ENCODE measurements around the gene SYNDIG1.

Gene SYNDIG1

GRCh38 chr20:24473435-24474223 lies 4.2 kb downstream of the SYNDIG1 start:
- no peak for DNase-seq

DNA sequence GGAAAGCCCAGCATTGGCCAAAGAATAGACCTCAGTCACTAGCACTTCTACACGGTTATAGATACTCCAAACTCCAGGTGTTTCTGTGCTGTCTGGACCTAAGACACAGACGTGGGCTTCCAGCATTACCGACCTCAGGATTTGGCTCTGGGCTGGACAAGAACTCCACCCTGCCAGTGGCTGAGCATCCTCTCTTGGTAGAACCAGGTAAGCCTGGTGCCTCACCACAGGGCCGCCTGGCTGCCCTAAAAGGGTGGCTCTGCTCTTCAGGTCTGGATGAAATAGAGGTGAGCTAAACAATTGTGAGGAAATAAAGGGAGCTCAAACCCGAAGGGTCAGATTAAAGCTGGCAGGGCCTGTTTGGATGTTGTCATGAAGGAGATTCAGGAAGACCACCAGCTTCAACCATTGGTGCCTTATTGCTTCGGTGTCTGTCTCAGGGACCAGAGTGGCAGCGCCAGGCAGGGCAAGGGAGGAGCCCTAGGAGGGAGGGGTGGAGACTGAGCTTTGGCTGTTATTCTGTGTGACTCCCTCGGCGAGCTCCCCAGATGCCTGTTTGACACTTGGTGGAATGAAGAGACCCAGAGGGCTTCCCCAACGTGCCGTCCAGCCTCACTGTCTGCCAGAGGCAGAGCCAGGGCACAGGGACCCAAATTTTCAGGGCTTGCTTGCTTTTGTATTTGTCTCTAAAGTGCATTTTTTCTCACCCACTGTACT lies 8.6 kb downstream of the SYNDIG1 start:
- DNase-seq: no peak

DNA sequence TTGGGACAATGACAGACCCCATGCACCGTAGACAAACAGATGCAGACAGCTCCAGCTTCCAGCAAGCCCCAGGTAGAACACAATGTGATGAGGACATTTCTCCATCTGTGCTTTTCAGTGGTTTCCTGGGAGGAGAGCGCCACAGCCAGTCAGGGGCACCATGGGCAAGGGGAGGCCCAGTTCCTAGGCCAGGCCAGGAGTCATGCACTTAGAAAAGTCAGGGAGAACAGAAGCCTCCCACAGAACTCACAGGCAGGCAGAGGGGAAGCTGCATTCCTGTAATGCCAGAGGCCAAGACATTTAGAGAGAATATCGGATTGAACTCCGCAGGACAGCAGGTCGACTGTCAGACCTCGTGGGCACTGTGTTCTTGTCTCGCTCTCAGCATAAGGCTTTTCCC lies 9.2 kb downstream of the SYNDIG1 start:
- DNase-seq: no peak

DNA sequence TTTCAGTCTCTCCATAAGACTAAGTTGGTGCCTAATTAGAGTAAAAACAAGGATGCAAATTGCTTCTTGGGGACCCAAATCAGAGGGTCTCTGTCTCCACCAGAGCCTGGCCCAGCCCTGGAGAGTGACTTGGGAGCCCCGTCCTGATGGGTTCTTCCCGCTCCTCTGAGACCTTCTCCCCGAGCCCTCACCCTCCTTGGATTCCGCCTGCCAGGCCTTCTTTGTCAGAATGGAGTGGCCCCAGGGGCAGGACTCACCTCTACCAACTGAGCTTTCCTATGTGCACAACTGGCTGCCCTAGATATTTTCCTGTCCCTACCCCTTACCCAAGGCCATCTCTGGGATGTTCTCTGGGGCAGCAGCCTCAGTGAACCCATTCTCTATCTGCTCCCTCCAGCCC lies 9.7 kb downstream of the SYNDIG1 start:
- DNase-seq: no peak

- no peak for DNase-seq
Observed at GRCh38 chr20:24479595-24479994, 10.2 kb downstream of the SYNDIG1 start.

DNA sequence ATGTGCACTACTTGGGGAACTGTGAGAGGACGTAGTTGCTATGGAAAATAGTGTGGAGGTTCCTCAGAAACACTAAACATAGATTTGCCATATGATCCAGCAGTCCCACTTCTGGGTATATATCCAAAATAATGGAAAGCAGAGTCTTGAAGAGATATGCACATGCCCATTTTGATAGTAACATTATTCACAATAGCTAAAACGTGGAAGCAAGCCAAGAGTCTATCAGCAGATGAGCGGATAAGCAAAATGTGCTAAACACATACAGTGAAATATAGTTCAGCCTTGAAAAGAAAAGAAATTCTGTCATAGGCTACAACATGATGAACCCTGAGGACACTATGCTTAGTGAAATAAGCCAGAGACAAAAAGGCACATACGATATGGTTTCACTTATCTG lies 11.1 kb downstream of the SYNDIG1 start:
- no peak for DNase-seq

- DNase-seq: no peak
Observed at GRCh38 chr20:24481173-24481572, 11.7 kb downstream of the SYNDIG1 start.

- no peak for DNase-seq
Observed at GRCh38 chr20:24483435-24484080, 14.1 kb downstream of the SYNDIG1 start.

DNA sequence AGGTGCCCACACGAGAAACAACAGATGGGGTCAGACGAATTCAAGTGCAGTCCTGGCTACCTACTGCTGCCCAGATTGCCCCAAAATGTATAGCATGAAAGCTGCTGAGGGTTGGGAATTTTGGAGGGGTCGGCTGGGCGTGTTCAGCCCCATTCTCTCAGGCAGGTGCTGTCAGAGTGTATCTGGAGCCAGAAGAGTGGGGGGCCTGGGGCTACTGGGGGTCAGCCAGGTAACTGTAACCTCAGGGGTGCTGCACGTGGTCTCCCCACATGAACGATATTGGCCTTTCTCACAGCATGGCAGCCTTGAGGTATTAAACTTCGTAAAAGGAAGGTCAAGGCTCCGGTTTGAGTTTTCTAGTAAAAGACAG lies 14.6 kb downstream of the SYNDIG1 start:
- DNase-seq: no peak

DNA sequence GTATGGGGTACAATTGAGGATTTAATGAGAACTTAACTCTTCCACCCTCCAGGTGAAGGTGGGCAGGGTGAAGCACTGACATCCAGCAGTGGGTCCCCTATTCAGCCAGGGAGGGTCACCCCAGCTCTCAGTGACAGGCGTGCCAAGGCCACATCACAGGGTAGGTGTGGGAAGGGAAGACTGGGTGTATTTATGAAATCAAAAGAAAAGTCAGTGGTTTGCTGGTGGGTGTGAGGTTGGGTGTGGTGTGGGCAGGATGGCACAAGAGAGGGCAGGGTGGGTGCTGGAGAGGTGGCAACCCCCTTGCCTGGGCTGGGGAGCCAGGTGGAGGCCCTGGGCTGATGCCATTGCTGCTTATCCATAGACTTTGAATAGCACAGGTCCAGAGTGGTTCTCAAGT lies 16.6 kb downstream of the SYNDIG1 start:
- no peak for DNase-seq

DNA sequence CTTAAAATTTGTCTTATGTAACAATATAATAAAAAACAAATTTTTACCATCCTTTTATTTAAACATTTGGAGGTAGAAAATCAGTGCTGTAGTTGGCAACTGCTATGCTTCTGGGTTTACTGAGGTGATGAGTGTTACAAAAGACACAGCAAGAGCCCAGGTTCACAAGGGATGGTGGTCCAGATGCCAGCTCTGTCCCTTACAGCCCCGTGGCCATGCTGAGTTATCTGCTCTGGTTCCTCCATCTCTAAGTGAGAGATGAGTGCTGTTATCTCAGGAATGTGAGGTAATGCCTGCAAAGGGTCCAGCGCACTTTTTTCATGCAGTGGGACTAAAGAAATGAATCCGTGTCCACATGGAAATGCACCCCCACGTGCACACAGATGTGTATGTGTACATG lies 17.8 kb downstream of the SYNDIG1 start:
- no peak for DNase-seq

DNA sequence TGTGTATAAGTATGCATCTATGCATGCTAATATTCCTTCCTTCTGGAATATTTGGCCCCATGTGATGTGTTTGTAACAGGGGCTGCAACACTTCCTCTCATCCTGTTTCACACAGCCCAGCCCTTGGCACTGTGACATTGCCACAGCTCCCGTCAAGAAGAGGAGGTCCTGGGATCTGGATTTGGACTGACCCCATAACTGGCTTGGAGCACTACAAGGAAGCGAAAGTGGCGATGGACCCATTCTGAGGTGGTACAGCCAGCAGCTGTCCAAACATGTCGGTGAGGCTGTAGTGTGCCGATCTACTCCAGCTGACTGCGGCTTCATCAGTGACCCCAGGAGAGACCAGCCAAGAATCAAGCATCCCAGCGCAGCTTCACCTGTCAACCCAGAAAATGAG lies 18.2 kb downstream of the SYNDIG1 start:
- no peak for DNase-seq

GRCh38 chr20:24488064-24488799 lies 18.8 kb downstream of the SYNDIG1 start:
- DNase-seq: no peak

GRCh38 chr20:24488800-24489175 lies 19.4 kb downstream of the SYNDIG1 start:
- no peak for DNase-seq

DNA sequence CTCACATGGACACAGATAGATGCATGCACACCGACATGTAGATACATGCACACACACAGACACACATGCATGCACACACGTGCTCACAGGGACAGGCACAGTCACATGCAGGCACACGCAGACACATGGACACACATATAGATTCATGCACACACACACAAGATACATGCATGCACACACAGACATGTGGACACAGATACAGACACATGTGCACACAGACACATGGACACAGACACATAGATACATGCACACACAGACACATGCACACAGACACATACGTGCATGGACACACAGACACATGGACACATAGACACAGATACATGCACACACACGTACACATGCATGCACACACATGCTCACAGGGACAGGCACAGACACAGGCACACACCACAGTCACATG lies 19.8 kb downstream of the SYNDIG1 start:
- DNase-seq: no peak

DNA sequence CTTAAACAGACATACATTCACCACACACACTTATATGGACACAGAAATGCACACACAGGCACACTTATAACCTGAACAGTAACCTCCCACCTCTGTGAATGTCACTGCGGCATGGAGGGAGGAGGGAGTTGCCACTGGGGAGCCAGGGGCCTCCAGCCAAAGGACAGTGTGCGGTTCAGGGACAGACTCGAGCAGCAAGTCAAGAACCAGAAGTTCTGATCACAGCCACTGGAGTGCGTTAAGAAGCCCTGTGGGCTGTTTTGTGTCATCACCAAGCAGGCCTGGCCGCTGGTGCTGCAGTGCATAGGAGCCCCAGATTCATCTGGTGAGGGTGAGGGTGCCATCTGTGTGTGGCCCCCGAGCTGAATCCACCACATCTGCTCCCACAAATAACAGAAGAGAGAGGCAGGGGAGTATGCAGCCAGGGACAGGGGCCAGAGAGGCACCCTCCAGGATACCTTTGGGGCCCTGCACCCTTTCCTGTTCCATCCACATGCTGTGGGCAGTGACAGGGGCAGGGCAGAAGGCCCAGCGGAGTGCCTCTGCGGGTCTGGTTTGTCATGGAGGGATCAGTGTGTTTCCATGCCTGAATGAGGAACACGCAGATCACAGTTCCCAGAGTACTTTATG lies 20.3 kb downstream of the SYNDIG1 start:
- no peak for DNase-seq

DNA sequence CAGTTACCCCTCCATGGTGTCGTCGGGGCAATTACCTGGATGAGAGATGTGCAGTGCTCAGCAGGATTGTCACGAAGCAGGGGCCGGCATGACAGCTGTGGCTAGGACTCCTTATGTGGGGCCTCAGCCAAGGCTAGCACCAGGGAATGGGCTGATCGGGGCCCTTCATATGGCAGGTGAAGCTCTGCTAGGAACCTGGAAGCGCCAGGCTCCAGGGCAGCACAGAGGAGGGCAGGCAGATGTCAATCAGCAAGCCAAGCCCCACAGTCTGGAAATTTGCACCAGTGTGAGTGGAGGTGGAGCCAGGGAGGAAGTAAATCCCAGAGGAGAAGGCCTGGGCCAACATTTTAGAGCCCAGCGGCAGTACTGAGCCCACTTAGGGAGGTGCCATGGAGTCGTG lies 21.2 kb downstream of the SYNDIG1 start:
- no peak for DNase-seq

- DNase-seq: no peak
Observed at GRCh38 chr20:24491041-24491756, 21.8 kb downstream of the SYNDIG1 start.

DNA sequence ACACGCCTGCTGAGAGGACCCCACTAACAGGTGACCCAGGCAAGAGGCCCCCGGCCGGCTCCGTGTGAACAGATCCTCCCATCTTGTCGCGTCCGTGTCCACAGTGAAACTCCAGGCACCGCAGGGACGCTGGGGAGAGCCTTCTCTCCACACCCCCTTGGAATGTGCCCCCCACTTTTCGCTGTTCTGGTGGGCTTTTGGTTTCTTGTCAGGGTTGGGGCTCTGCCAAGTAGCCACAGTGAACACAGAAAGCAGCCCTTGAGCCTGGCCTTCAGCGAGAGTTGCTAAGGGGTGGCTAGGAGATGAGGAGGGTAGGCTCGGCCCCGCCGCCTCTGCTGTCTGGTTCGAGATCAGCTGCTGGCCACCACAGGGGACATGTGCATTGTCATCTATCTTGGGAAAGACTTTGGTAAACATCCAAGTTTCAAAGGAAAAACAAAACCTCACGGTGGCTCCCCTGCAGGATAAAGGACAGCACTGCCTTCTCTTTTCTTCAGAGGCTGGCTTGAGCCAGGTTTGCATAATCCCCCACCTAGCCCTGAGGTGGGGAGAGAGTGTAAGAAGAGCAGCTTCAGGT lies 22.7 kb downstream of the SYNDIG1 start:
- DNase-seq: no peak

- DNase-seq: no peak
Observed at GRCh38 chr20:24492698-24493097, 23.3 kb downstream of the SYNDIG1 start.

DNA sequence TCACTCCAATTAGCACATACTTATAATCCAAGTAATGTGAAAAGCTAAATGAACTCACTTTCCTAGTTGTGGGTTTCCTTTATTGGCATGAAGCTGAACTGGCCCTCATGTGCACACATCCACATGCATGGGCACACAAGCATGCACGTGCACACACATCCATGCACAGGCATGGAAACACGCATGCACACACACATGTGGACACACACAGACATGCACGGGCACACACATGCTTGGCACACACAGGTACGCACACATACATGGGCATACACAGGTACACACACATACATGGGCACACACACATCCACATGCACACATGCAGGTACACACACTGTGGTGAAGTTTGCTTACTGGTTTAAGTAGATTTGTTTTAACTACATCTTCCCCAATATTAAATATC lies 23.8 kb downstream of the SYNDIG1 start:
- no peak for DNase-seq

Measured in bone marrow (tissue), 2 donors.